GM10266 (cell line): ENCODE results near the gene MVB12A.
A peak's percentile ranks its signal among the peaks of the same experiment; 100 is the strongest.

Source experiments
- DNase-seq: peaks from one replicate; pipeline ENCODE4 v3.0.0; 2012; ENCODE audit errors: extremely low spot score
- TF ChIP-seq, protein P1 (sequence below): IDR thresholded peaks from 2 replicates; pipeline ENCODE4 v1.5.1; 2012; ENCODE audit warnings: mild to moderate bottlenecking, low read depth; ENCODE audit not compliant: control insufficient read depth, insufficient read depth; ENCODE audit errors: missing control alignments

The MVB12A gene

DNA sequence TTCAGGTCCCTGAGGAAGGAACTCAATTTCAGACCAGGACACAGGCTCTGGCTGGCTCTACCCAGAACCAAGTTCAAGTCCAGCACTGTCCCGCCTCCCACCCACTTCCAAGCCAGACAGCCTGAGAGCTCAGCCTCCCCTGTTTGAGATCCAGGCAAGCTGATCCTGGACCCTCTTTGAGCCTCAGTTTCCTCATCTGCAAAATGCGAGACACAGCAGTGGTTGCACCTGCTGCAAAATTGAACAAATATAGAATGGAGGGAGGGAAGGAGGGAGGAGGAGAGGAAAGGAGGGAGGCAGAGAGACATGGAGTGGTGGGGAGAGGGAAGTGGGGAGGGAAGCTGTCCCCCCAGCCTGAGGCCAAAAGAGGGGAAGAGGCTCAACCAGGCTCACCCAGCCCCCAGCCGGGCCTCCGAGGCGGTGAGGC lies 27.9 kb downstream of the MVB12A start:
- TF ChIP-seq, protein P1, sequence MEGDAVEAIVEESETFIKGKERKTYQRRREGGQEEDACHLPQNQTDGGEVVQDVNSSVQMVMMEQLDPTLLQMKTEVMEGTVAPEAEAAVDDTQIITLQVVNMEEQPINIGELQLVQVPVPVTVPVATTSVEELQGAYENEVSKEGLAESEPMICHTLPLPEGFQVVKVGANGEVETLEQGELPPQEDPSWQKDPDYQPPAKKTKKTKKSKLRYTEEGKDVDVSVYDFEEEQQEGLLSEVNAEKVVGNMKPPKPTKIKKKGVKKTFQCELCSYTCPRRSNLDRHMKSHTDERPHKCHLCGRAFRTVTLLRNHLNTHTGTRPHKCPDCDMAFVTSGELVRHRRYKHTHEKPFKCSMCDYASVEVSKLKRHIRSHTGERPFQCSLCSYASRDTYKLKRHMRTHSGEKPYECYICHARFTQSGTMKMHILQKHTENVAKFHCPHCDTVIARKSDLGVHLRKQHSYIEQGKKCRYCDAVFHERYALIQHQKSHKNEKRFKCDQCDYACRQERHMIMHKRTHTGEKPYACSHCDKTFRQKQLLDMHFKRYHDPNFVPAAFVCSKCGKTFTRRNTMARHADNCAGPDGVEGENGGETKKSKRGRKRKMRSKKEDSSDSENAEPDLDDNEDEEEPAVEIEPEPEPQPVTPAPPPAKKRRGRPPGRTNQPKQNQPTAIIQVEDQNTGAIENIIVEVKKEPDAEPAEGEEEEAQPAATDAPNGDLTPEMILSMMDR, result no peak

DNA sequence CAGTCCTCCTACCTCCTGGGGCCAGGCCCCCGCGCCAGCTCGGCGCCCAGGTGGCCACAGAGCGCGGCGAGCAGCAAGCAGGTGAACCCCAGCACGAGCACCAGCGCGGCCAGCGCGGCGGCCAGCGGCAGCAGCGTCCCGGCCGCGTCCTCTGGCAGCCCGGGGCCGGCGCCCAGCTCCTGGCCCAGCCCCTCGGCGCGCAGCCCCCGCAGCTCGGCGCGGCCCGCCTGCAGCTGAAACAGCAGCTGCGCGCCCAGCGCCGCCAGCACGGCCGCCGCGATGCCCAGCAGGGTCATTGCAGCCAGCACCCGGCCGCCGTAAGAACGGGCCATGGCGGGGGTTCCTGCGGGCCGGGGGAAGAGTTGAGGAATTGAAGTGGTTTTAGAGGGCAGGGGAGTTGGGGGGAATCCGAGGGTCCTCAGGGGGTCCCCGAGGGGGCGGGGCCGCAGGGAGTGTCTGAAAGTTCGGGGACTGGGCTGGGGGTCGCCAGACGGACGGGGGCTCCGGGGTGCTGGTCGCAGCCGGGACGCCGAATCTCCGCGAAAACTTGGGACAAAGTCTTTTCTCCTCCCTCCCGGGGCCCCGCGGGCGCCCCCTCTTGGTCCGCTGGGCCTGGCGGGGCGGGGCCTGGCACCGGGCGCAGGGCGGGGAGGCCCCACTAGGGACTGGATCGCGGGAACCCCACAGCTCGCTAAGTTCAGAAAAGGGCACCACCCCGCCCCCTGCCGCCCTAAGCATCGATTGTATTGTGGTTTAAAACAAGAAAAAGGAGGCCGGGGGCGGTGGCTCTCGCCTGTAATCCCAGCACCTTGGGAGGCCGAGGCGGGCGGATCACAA lies 28.5 kb downstream of the MVB12A start, which contains the start of gene TMEM221:
TMEM221 (minus strand) TSS at position 538 of the 837 bp plus-strand sequence; CDS start at position 332, 206 bp downstream.
- peak; percentile 85 for DNase-seq
- TF ChIP-seq, protein P1, result peak; percentile 59

More for the DNA sequence above, 27.9 kb downstream of the MVB12A start:
- no peak for DNase-seq

DNA sequence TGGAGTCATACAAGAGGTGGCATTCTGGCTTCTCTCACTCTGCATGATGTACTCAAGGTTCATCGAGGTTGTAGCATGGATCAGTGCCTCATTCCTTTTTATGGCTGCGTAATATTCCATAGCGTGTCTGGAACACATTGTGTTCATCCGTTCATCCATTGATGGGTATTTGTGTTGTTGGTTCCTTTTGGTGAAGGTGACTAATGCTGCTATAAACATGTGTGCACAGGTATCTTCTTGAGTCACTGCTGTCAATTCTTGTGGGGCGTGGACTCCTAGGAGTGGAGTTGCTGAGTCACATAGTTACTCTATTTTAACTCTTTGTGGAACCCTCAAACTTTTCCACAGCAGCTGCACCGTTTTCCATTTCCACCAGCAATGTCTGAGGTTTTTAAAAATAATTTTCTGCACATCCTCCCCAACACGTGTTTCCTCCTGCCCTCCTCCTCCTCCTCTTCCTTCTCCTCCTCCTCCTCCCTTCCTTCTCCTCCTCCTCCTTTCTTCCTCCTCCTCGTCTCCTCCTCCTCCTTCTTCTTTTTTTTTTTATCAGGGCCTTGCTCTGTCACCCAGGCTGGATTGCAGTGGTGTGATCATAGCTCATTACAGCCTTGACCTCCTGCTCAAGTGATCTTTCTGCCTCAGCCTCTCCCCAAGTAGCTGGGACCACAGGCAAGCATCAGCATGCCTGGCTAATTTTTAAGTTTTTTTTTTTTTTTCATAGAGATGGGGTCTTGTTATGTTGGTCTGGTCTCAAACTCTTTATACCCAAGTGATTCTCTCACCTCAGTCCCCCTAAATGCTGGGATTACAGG lies 30.6 kb downstream of the MVB12A start:
- TF ChIP-seq, protein P1, result no peak
- peak; percentile 55 for DNase-seq

DNA sequence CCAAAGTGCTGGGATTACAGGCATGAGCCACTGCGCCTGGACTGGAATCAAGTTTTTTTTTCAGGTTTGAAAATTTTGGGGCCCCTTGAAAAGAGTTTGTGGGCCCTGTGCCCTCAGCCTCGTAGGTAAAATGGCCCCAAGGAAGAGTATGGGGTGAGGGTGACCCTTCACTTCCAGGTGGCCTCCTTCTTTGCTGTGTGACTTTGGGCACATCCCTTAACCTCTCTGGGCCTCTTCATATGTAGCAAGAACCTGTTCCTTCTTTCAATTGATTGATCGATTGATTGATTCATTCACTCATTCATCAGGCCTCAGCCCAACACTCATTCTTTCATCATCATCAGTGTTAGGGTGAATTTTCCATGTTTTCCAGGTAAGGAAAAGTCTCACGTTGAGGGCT lies 32.0 kb downstream of the MVB12A start:
- DNase-seq, result no peak
- TF ChIP-seq, protein P1, result no peak

DNA sequence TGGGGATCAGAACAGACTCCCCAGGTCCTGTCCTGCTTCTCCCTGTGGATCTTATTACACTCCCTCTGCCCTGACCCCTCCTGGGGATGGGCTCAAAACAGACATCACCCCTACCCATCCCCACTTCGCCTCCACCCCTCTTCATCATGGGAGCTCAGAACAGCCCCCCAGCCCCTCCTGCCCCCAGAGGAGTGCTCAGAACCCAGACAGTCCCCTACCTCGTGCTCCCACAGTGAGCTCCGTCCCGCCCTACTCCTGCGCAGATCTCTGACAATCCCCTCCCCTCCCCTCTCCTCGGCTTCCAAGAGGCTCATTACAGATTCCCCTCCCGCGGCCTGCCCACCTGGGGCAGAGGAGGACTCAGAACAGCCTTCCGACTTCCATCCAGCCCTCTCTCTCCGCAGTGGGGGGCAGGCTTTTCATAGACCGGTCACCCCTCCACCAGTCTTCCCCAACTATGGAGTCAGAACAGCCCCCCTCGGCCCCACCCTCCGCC lies 34.8 kb downstream of the MVB12A start:
- peak; percentile 40 for DNase-seq
- TF ChIP-seq, protein P1, result no peak

DNA sequence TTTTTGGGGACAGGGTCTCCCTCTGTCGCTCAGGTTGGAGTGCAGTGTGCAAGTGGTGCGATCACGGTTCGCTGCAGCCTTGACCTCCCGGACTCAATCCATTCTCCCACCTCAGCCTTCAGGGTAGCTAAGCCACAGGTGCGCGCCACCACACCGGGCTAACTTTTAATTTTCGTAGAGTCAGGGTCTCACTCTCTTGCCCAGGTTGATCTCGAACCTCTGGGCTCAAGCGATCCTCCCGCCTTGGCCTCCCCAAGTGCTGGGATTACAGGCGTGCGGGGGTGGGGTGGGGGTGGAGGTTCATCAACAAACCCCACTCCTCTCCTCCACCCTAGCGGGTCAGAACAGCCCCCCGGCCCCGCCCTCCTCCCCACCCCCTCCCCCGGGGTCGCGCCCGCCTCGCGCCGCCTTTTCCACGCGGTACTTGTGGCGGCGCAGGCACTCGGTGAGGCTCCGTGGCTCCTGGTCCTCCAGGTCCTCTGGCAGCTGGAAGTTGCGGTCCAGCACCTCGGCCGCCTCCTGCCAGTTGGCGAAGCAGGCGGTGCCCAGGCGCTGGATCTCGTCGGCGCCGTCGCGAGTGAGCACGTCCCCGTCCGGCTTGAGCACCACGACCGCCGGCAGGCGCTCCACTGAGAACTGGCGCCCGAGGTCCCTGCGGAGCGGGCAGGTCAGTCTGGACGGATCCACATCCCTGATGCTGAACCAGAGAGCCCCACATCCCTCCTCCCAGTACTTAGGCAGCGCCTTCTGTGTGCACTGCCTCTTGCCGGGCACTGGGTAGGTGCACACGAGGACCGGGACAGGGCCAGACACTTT lies 35.7 kb downstream of the MVB12A start:
- TF ChIP-seq, protein P1, result no peak
- peak; percentile 11 for DNase-seq
